AML-193 (cell line): ENCODE measurements around the gene CCL25.
A peak's percentile ranks its signal among the peaks of the same experiment; 100 is the strongest.

Experiments
- DNase-seq, 2 experiments: peaks; one replicate each; lab custom pipeline; 2025; lab: John Stamatoyannopoulos, UW

CCL25 gene

GRCh38 chr19:8045872-8046568 is 6.5 kb upstream of the CCL25 start:
- no peak for DNase-seq

GRCh38 chr19:8046569-8047165 is 5.9 kb upstream of the CCL25 start:
- DNase-seq = no peak

- DNase-seq = peak; percentile 92 to 93
These were observed 2.1 kb upstream of the CCL25 start for GRCh38 chr19:8050274-8051096.

- no peak for DNase-seq
These were observed 1.6 kb downstream of the CCL25 start for GRCh38 chr19:8054169-8054568.

- DNase-seq = no peak
These were observed 4.0 kb downstream of the CCL25 start for GRCh38 chr19:8056533-8056932.

- DNase-seq = no peak
These were observed 5.1 kb downstream of the CCL25 start for GRCh38 chr19:8057545-8058270.

- no peak for DNase-seq
These were observed 12.6 kb downstream of the CCL25 start for GRCh38 chr19:8064911-8065874.

- DNase-seq = no peak
These were observed 13.3 kb downstream of the CCL25 start for GRCh38 chr19:8065875-8066261.

GRCh38 chr19:8069096-8069973 is 16.8 kb downstream of the CCL25 start:
- peak; percentile 4 to 8 for DNase-seq

- DNase-seq = no peak
These were observed 19.4 kb downstream of the CCL25 start for GRCh38 chr19:8071912-8072311.

- DNase-seq = no peak
These were observed 21.9 kb downstream of the CCL25 start for GRCh38 chr19:8074501-8074900.

GRCh38 chr19:8075158-8076074 is 22.9 kb downstream of the CCL25 start:
- DNase-seq = no peak

GRCh38 chr19:8079988-8080387 is 27.4 kb downstream of the CCL25 start:
- no peak for DNase-seq

- no peak for DNase-seq
These were observed 28.3 kb downstream of the CCL25 start for GRCh38 chr19:8080832-8081231.

- no peak for DNase-seq
These were observed 29.3 kb downstream of the CCL25 start for GRCh38 chr19:8081569-8082550.

- no peak for DNase-seq
These were observed 30.6 kb downstream of the CCL25 start for GRCh38 chr19:8083141-8083540.

GRCh38 chr19:8084152-8084551 is 31.6 kb downstream of the CCL25 start:
- DNase-seq = no peak
